ENCODE data around the gene ZNF48. TPM values are rescaled to one million over a fixed set of nuclear protein-coding genes. Genes with fewer than 3 reads are reported as not detected.

Gene ZNF48
- polyA plus RNA-seq, 1 donor (not counting 4 experiments of a cell fraction or from before 2014, with no cell fraction given): 4.3 TPM

- Histone ChIP-seq H3K4me3 (ENCODE audit: control insufficient read depth in 2 of 3, extremely low read depth in 1 of 3, insufficient read depth in 2 of 3, low read depth in 1 of 3, low read length in 3 of 3) (no peak overlapping the region), H4K20me1 (ENCODE audit: control insufficient read depth, extremely low read depth, insufficient read depth, low read length) (no peaks in the 10 kb centered on the region), H3K79me2 (ENCODE audit: control insufficient read depth, insufficient read depth, low read length) (peaks cover 41% of the 10 kb centered on the region), H3K4me1 (ENCODE audit: control insufficient read depth, extremely low read depth, insufficient read depth, low read length) (peaks cover 10% of the 10 kb centered on the region), H3K36me3 (ENCODE audit: control insufficient read depth in 2 of 2, extremely low read depth in 1 of 2, insufficient read depth in 2 of 2, low read length in 2 of 2) (peaks cover 29 to 34% of the 10 kb centered on the region in 2 experiments), H3K4me2 (ENCODE audit: control insufficient read depth, extremely low read depth, insufficient read depth, low read depth, low read length) (no peak overlapping the region), H3K9ac (ENCODE audit: control insufficient read depth, extremely low read depth, insufficient read depth, low read length) (no peak overlapping the region), H3K27me3 (ENCODE audit: control insufficient read depth, extremely low read depth, insufficient read depth, low read length) (no peaks in the 10 kb centered on the region), H2AFZ (ENCODE audit: control insufficient read depth, low read length) (no peak overlapping the region), H3K9me1 (ENCODE audit: control insufficient read depth, extremely low read depth, insufficient read depth, low read length) (no peaks in the 10 kb centered on the region), H3K9me3 (ENCODE audit: control insufficient read depth, low read depth, low read length) (no peaks in the 10 kb centered on the region), H3K27ac (ENCODE audit: control insufficient read depth, insufficient read depth, low read length) (no peak overlapping the region)
- TF ChIP-seq, protein P1, sequence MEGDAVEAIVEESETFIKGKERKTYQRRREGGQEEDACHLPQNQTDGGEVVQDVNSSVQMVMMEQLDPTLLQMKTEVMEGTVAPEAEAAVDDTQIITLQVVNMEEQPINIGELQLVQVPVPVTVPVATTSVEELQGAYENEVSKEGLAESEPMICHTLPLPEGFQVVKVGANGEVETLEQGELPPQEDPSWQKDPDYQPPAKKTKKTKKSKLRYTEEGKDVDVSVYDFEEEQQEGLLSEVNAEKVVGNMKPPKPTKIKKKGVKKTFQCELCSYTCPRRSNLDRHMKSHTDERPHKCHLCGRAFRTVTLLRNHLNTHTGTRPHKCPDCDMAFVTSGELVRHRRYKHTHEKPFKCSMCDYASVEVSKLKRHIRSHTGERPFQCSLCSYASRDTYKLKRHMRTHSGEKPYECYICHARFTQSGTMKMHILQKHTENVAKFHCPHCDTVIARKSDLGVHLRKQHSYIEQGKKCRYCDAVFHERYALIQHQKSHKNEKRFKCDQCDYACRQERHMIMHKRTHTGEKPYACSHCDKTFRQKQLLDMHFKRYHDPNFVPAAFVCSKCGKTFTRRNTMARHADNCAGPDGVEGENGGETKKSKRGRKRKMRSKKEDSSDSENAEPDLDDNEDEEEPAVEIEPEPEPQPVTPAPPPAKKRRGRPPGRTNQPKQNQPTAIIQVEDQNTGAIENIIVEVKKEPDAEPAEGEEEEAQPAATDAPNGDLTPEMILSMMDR (optimal IDR thresholded peaks at IDR 0.05 in 1 of 3, IDR thresholded peaks at IDR 0.05 in 1 of 3, conservative IDR thresholded peaks at IDR 0.05 in 1 of 3; ENCODE audit: extremely low read depth in 1 of 3, insufficient read depth in 2 of 3, low read length in 3 of 3): no peak
- TF ChIP-seq EZH2 (IDR thresholded peaks at IDR 0.05; ENCODE audit: low read length): no peak
- FAIRE-seq: no peak
- no peak for DNase-seq (ENCODE audit: low read depth, low spot score)
- dilution Hi-C loops (cut with MboI; ENCODE audit: extremely low pct_ligation_motif_present, low sequenced_read_pairs): no loop called here
Observed at GRCh38 chr16:30359871-30360170, 35.4 kb upstream of the ZNF48 start.

DNA sequence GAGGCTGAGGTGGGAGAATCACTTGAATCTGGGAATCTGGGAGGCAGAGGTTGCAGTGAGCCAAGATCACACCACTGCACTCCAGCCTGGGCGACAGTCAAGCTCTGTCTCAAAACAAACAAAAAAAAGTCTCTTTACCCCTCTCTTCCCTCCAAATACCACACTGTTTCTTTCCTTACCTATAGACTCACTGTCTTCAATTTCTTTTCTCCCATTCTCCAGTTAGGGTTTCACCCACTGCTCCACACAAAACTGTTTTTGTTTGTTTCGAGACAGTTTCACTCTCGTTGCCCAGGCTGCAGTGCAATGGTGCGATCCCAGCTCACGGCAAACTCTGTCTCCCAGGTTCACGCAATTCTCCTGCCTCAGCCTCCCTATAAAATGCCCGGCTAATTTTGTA is 34.0 kb upstream of the ZNF48 start:
- Histone ChIP-seq H2AFZ (ENCODE audit: control insufficient read depth, low read length) (no peak overlapping the region), H3K9me3 (ENCODE audit: control insufficient read depth, low read depth, low read length) (no peaks in the 10 kb centered on the region), H3K27me3 (ENCODE audit: control insufficient read depth, extremely low read depth, insufficient read depth, low read length) (no peaks in the 10 kb centered on the region), H3K4me2 (ENCODE audit: control insufficient read depth, extremely low read depth, insufficient read depth, low read depth, low read length) (no peak overlapping the region), H3K4me1 (ENCODE audit: control insufficient read depth, extremely low read depth, insufficient read depth, low read length) (peaks cover 3% of the 10 kb centered on the region), H3K27ac (ENCODE audit: control insufficient read depth, insufficient read depth, low read length) (no peak overlapping the region), H3K36me3 (ENCODE audit: control insufficient read depth in 2 of 2, extremely low read depth in 1 of 2, insufficient read depth in 2 of 2, low read length in 2 of 2) (peaks cover 30 to 44% of the 10 kb centered on the region in 2 experiments), H3K9ac (ENCODE audit: control insufficient read depth, extremely low read depth, insufficient read depth, low read length) (no peak overlapping the region), H3K4me3 (ENCODE audit: control insufficient read depth in 2 of 3, extremely low read depth in 1 of 3, insufficient read depth in 2 of 3, low read depth in 1 of 3, low read length in 3 of 3) (no peak overlapping the region), H3K79me2 (ENCODE audit: control insufficient read depth, insufficient read depth, low read length) (peaks cover 51% of the 10 kb centered on the region), H4K20me1 (ENCODE audit: control insufficient read depth, extremely low read depth, insufficient read depth, low read length) (no peaks in the 10 kb centered on the region), H3K9me1 (ENCODE audit: control insufficient read depth, extremely low read depth, insufficient read depth, low read length) (no peaks in the 10 kb centered on the region)
- dilution Hi-C loops (cut with MboI; ENCODE audit: extremely low pct_ligation_motif_present, low sequenced_read_pairs): no loop called here
- no peak for DNase-seq (ENCODE audit: low read depth, low spot score)
- FAIRE-seq: no peak
- no peak for TF ChIP-seq EZH2 (IDR thresholded peaks at IDR 0.05; ENCODE audit: low read length)
- TF ChIP-seq, protein P1 (optimal IDR thresholded peaks at IDR 0.05 in 1 of 3, IDR thresholded peaks at IDR 0.05 in 1 of 3, conservative IDR thresholded peaks at IDR 0.05 in 1 of 3; ENCODE audit: extremely low read depth in 1 of 3, insufficient read depth in 2 of 3, low read length in 3 of 3): no peak
